Caco-2 (cell line): ENCODE data around the gene CYREN. TPM values are rescaled to one million over a fixed set of nuclear protein-coding genes. Genes with fewer than 3 reads are reported as not detected.

Experiments used
- BruUV-seq: library from RNA; stranded (reverse); fragments of 400-500 nt; replicated peaks from 2 replicates; lab custom pipeline; 2021; lab: Mats Ljungman, UMichigan
- CTCF ChIA-PET: fragments of 300-600 bp; sonication (Branson Sonifier 250); formaldehyde crosslinking; loops from one replicate; lab custom pipeline; 2022; ENCODE audit warnings: antibody characterized with exemption; lab: Charles Lee
- POLR2A ChIA-PET: fragments of 300-600 bp; sonication (Branson Sonifier 250); formaldehyde crosslinking; loops from one replicate; lab custom pipeline; 2022; ENCODE audit warnings: antibody characterized with exemption; lab: Charles Lee
- DNase-seq, 2 experiments: peaks; one replicate each; pipeline versions ENCODE4 v3.0.0 to v3.0.0-alpha.2; 2020 to 2022
- H3K27me3 ChIP-seq: replicated peaks from 2 replicates; pipeline ENCODE4 v1.6.0; 2011; ENCODE audit warnings: low read length; ENCODE audit not compliant: control insufficient read depth, insufficient read depth
- H3K36me3 ChIP-seq: 2 replicates; pipeline ENCODE4 v1.5.1; 2011; ENCODE audit warnings: low read length; ENCODE audit not compliant: control insufficient read depth, insufficient read depth
- H3K4me1 ChIP-seq: fragments of 250-450 bp; sonication (Bioruptor Pico); 2 replicates; pipeline ENCODE4 v1.5.1; 2020; ENCODE audit warnings: mild to moderate bottlenecking
- H3K4me3 ChIP-seq: 2 replicates; pipeline ENCODE4 v1.5.1; 2011; ENCODE audit warnings: low read depth, mild to moderate bottlenecking, control low read depth, low read length
- H3K9me3 ChIP-seq: fragments of 250-450 bp; sonication (Bioruptor Pico); 2 replicates; pipeline ENCODE4 v1.5.1; 2020; ENCODE audit warnings: mild to moderate bottlenecking, moderate library complexity
- H3K27ac Mint-ChIP-seq: one replicate; pipeline ENCODE4 v1.8.0; 2022; ENCODE audit warnings: mixed read lengths; ENCODE audit not compliant: unreplicated experiment
- H3K27me3 Mint-ChIP-seq: one replicate; pipeline ENCODE4 v1.8.0; 2022; ENCODE audit warnings: mixed read lengths; ENCODE audit not compliant: insufficient read depth, unreplicated experiment
- H3K36me3 Mint-ChIP-seq: one replicate; pipeline ENCODE4 v1.8.0; 2022; ENCODE audit warnings: mild to moderate bottlenecking, mixed read lengths; ENCODE audit not compliant: insufficient read depth, unreplicated experiment
- H3K4me1 Mint-ChIP-seq: one replicate; pipeline ENCODE4 v1.8.0; 2022; ENCODE audit warnings: low read depth, mixed read lengths; ENCODE audit not compliant: unreplicated experiment
- H3K4me3 Mint-ChIP-seq: one replicate; pipeline ENCODE4 v1.8.0; 2022; ENCODE audit warnings: mild to moderate bottlenecking, moderate library complexity, mixed read lengths; ENCODE audit not compliant: unreplicated experiment
- H3K9me3 Mint-ChIP-seq: one replicate; pipeline ENCODE4 v1.8.0; 2022; ENCODE audit warnings: mixed read lengths; ENCODE audit not compliant: unreplicated experiment
- intact Hi-C: fragments of 100-400 bp; cut with micrococcal nuclease; formaldehyde crosslinking; loops from one replicate; pipeline ENCODE4 v1.10.0; 2022; ENCODE audit not compliant: unreplicated experiment
- total RNA-seq: library from RNA; stranded (reverse); gene quantifications from 2 replicates; pipeline ENCODE4 v1.2.3, GENCODE V29; 2022
- TF ChIP-seq, protein P1 (sequence below), 2 experiments: fragments of 200-600 bp in 1 of 2; IDR thresholded peaks; 1 replicate in 1 of 2; 2 replicates in 1 of 2; pipeline versions ENCODE4 v1.5.1 to v1.8.0; 2011 to 2022; ENCODE audit warnings: antibody characterized with exemption in 1 of 2, control low read depth in 1 of 2, inconsistent platforms in 1 of 2, low read depth in 1 of 2, low read length in 1 of 2, mild to moderate bottlenecking in 1 of 2, moderate library complexity in 1 of 2; ENCODE audit not compliant: insufficient read depth in 1 of 2, severe bottlenecking in 1 of 2, unreplicated experiment in 1 of 2

Gene CYREN
- total RNA-seq, 1 experiment from 2014 or later = 60.9 TPM

DNA sequence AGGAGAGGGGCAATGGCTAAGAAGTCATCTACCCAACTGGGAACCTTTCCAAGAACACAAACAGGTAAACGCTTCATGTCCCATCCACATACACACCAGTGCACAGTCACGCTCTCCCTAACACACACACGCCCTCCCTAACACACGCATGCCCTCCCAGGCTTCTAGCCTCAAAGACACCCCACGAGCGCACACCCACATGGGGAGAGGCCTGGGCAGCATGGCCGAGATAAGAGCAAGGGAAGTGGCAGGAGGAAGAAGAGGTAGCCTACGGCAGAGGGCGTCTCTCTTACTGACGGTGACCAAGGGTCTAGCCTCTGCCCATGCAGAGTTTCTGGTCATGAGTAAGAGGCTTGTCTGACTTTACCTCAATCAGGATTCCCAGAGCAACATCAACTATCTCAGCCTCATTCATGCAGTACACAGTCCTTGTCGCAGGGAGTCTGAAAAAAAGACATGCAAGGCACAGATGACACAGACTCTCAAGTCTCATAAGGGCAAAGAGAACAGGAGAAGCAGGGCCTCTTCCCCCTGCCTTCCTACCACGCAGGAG lies 3.1 kb downstream of the CYREN start:
- CTCF ChIA-PET = no interaction called here
- BruUV-seq = no TSS peak
- Mint-ChIP-seq H3K36me3 (peaks cover 83% of the 10 kb centered on the region), H3K27me3 (no peaks in the 10 kb centered on the region), H3K4me3 (no peak overlapping the region), H3K4me1 (peaks cover 20% of the 10 kb centered on the region), H3K27ac (no peak overlapping the region), H3K9me3 (peaks cover 11% of the 10 kb centered on the region)
- peaks cover 12% of the 10 kb centered on the region; the same call in 1 of the 2 replicates for H3K4me1 ChIP-seq
- TF ChIP-seq, protein P1, sequence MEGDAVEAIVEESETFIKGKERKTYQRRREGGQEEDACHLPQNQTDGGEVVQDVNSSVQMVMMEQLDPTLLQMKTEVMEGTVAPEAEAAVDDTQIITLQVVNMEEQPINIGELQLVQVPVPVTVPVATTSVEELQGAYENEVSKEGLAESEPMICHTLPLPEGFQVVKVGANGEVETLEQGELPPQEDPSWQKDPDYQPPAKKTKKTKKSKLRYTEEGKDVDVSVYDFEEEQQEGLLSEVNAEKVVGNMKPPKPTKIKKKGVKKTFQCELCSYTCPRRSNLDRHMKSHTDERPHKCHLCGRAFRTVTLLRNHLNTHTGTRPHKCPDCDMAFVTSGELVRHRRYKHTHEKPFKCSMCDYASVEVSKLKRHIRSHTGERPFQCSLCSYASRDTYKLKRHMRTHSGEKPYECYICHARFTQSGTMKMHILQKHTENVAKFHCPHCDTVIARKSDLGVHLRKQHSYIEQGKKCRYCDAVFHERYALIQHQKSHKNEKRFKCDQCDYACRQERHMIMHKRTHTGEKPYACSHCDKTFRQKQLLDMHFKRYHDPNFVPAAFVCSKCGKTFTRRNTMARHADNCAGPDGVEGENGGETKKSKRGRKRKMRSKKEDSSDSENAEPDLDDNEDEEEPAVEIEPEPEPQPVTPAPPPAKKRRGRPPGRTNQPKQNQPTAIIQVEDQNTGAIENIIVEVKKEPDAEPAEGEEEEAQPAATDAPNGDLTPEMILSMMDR (IDR thresholded peaks at IDR 0.05; ENCODE audit: insufficient read depth in 1 of 2, low read depth in 1 of 2, low read length in 1 of 2, severe bottlenecking in 1 of 2, unreplicated experiment in 1 of 2) = no peak
- no peaks in the 10 kb centered on the region for H3K9me3 ChIP-seq
- POLR2A ChIA-PET = no interaction called here
- DNase-seq = no peak
- peaks cover 5% of the 10 kb centered on the region for H3K36me3 ChIP-seq
- H3K27me3 ChIP-seq = no peaks in the 10 kb centered on the region
- intact Hi-C loops = no loop called here
- H3K4me3 ChIP-seq = no peak overlapping the region

DNA sequence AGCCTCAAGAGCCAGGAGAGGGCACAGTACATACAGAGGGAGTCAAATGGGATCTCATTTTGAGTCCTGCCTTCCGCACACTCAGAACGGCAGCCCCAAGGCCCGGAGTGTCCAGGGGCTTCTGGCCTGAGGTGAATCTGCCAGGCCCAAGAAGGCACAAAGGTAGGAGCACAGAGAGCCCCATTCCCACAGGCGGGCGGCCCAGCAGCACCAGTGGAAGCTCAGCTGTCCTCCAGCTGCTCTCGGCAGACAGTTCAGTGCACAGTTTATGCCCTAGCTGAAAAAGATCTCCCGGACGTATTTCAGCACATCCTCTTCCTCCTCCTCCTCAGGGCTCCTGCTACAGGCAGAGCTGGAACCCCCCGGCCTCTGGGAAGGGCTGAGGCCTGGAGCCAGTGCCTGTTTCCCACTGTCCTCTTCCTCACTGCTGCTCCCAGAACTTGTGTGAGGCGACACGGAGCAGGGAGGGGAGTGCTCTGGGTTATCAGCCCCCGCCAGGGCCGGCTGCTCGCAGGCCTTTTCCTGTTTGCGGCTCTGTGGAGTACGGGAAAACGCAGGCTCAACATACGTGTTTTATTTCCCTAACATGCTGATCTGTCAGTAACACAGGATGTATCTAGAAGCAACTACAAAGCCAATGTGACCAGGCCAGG lies 4.0 kb downstream of the CYREN start:
- ChIA-PET CTCF (no interaction called here), POLR2A (no interaction called here)
- H3K36me3 ChIP-seq = peaks cover 5% of the 10 kb centered on the region
- no peaks in the 10 kb centered on the region for H3K27me3 Mint-ChIP-seq
- no peak for DNase-seq
- intact Hi-C loops = no loop called here
- TF ChIP-seq, protein P1 (IDR thresholded peaks at IDR 0.05; ENCODE audit: insufficient read depth in 1 of 2, low read depth in 1 of 2, low read length in 1 of 2, severe bottlenecking in 1 of 2, unreplicated experiment in 1 of 2) = no peak
- H3K4me1 ChIP-seq = peaks cover 12% of the 10 kb centered on the region; the same call in 1 of the 2 replicates
- H3K9me3 Mint-ChIP-seq = peaks cover 16% of the 10 kb centered on the region
- peaks cover 20% of the 10 kb centered on the region for H3K4me1 Mint-ChIP-seq
- no peak overlapping the region for H3K27ac Mint-ChIP-seq
- BruUV-seq = no TSS peak
- no peak overlapping the region for H3K4me3 ChIP-seq
- H3K4me3 Mint-ChIP-seq = no peak overlapping the region
- H3K27me3 ChIP-seq = no peaks in the 10 kb centered on the region
- peaks cover 91% of the 10 kb centered on the region for H3K36me3 Mint-ChIP-seq
- no peaks in the 10 kb centered on the region for H3K9me3 ChIP-seq

DNA sequence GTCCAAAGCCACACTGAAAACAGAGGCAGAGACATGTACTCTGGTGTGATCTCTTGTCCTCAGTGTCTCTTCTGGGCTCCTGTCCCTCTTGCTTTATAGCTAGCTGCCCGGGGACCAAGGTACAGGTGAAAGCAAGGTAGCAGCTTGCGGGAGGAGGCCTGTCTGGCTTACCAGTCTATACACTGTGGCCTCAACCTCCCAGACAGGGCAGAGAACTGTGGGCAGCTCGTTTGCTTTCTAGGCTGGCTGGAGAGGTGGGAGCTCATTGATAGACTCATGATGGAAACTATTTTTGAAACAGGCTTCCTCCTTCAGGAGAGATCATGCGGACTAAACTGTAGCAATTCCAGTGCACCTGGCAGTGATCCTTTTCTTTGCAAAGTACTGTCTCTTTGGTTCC lies 4.6 kb downstream of the CYREN start:
- no peak overlapping the region for H3K4me3 ChIP-seq
- Mint-ChIP-seq H3K4me3 (no peak overlapping the region), H3K27me3 (no peaks in the 10 kb centered on the region), H3K4me1 (peaks cover 22% of the 10 kb centered on the region), H3K27ac (no peak overlapping the region), H3K9me3 (peaks cover 22% of the 10 kb centered on the region), H3K36me3 (peaks cover 93% of the 10 kb centered on the region)
- H3K36me3 ChIP-seq = peaks cover 5% of the 10 kb centered on the region
- peaks cover 12% of the 10 kb centered on the region; the same call in 1 of the 2 replicates for H3K4me1 ChIP-seq
- TF ChIP-seq, protein P1 (IDR thresholded peaks at IDR 0.05; ENCODE audit: insufficient read depth in 1 of 2, low read depth in 1 of 2, low read length in 1 of 2, severe bottlenecking in 1 of 2, unreplicated experiment in 1 of 2) = no peak
- no TSS peak for BruUV-seq
- ChIA-PET POLR2A (no interaction called here), CTCF (no interaction called here)
- intact Hi-C loops = no loop called here
- DNase-seq = no peak
- H3K27me3 ChIP-seq = no peaks in the 10 kb centered on the region
- H3K9me3 ChIP-seq = no peaks in the 10 kb centered on the region
